Gastrocnemius medialis (tissue), 4 donors: ENCODE results near the gene KAT14. TPM values are rescaled to one million over a fixed set of nuclear protein-coding genes. Genes with fewer than 3 reads are reported as not detected.
A peak's percentile ranks its signal among the peaks of the same experiment; 100 is the strongest.
"Not testable (repeated sequence)": the region's sequence is repeated elsewhere in the genome, so short reads cannot be mapped to it uniquely, and the experiment has no call there.

ENCODE experiments used
- ATAC-seq, 2 donors: fragments of 150-250 bp; one replicate each; pipeline ENCODE4 v1.9.1; 2016
- DNase-seq, 2 donors: peaks; one replicate each; pipeline ENCODE4 v3.0.0-alpha.2; 2019
- H3K27ac ChIP-seq, 4 donors: fragments of 200-600 bp; sonication (generic); 1 replicate in 1 of 4; 2 replicates in 3 of 4; pipeline ENCODE4 v1.5.1; 2016 to 2018; ENCODE audit warnings: mild to moderate bottlenecking in 2 of 4, moderate library complexity in 1 of 4
- H3K27me3 ChIP-seq, 3 donors: fragments of 200-600 bp; sonication (generic) in 2 of 3; 1 replicate in 1 of 3; 2 replicates in 2 of 3; pipeline versions ENCODE4 v1.5.1 to v1.6.0; 2016 to 2019; ENCODE audit warnings: mild to moderate bottlenecking in 1 of 3, moderate library complexity in 1 of 3
- H3K36me3 ChIP-seq, 2 donors: fragments of 200-600 bp; sonication (generic) in 1 of 2; one replicate each; pipeline ENCODE4 v1.5.1; 2017 to 2018
- H3K4me1 ChIP-seq, 2 donors: fragments of 200-600 bp; sonication (generic) in 1 of 2; one replicate each; pipeline ENCODE4 v1.5.1; 2016 to 2017; ENCODE audit warnings: mild to moderate bottlenecking in 2 of 2
- H3K4me3 ChIP-seq, 4 donors: fragments of 200-600 bp; sonication (generic) in 3 of 4; 1 replicate in 1 of 4; 2 replicates in 3 of 4; pipeline ENCODE4 v1.5.1; 2016 to 2019; ENCODE audit warnings: mild to moderate bottlenecking in 2 of 4
- H3K9me3 ChIP-seq, 3 donors: fragments of 200-600 bp; sonication (generic) in 2 of 3; 1 replicate in 1 of 3; 2 replicates in 2 of 3; pipeline ENCODE4 v1.5.1; 2016 to 2019
- CTCF ChIP-seq, 5 experiments: fragments of 450-650 bp in 3 of 5; fragments of 200-600 bp in 2 of 5; sonication (generic) in 2 of 5; IDR thresholded peaks in 4 of 5; conservative IDR thresholded peaks in 1 of 5; 1 replicate in 4 of 5; 2 replicates in 1 of 5; pipeline ENCODE4 v1.5.1; 2016 to 2019; ENCODE audit warnings: antibody characterized with exemption in 5 of 5, mild to moderate bottlenecking in 3 of 5, moderate library complexity in 3 of 5
- POLR2A ChIP-seq, 2 donors: fragments of 450-650 bp; IDR thresholded peaks; one replicate each; pipeline ENCODE4 v1.6.1; 2017; ENCODE audit warnings: antibody characterized with exemption in 2 of 2, mild to moderate bottlenecking in 2 of 2, moderate library complexity in 2 of 2
- in situ Hi-C, 4 donors: fragments of 200-750 bp; cut with MboI; loops; one replicate each; pipeline versions ENCODE4 v1.15.0 to v1.8.0; 2017; ENCODE audit warnings: low sequenced_read_pairs in 4 of 4
- intact Hi-C: fragments of 100-400 bp; cut with DNase I; formaldehyde crosslinking; loops from one replicate; pipeline ENCODE4 v1.15.1; 2023; ENCODE audit warnings: low total_unique reads
- total RNA-seq, 4 donors: library from RNA; depleted of rRNA; stranded (reverse); fragments of >200 nt; gene quantifications; one replicate each; pipeline versions ENCODE4 v1.1.0 to v1.2.3, GENCODE V29; 2016

KAT14 gene
- total RNA-seq, result 10 to 100 TPM; 12.6 to 29.7 (median 19.8) TPM

- Histone ChIP-seq H3K36me3 (peaks cover 0 to 4% of the 10 kb centered on the region in 2 donors), H3K9me3 (no peaks in the 10 kb centered on the region), H3K27me3 (no peaks in the 10 kb centered on the region), H3K27ac (peak within 1 kb of the TSS; percentile 83 to 96 (median 94)), H3K4me3 (peak within 1 kb of the TSS; percentile 72 to 89 (median 84)), H3K4me1 (peaks cover 22 to 26% of the 10 kb centered on the region in 2 donors)
- TF ChIP-seq CTCF (IDR thresholded peaks at IDR 0.05 in 4 of 5, conservative IDR thresholded peaks at IDR 0.05 in 1 of 5) (peak in 2 of 5 experiments; percentile 46 to 58), POLR2A (IDR thresholded peaks at IDR 0.05) (peak; percentile 52 to 64)
- in situ Hi-C loops, result loop anchor here in 2 of 4 donors (5.0 to 25.0 kb wide), 4 partner anchors 147 to 325 kb away; partner anchors contain the start of genes ZNF133 (in 2 of the 2), DZANK1 (in 1 of the 2), MGME1 (in 1 of the 2) and POLR3F (in 1 of the 2)
- intact Hi-C loops, result loop anchor here (2.0 to 10.0 kb wide), 4 partner anchors 15 to 453 kb away; partner anchors contain the start of genes MGME1, RRBP1 and SNX5
- peak; percentile 68 to 79 for DNase-seq
- ATAC-seq, result peak; percentile 95 to 97
Observed at GRCh38 chr20:18137412-18138265, at the start of gene KAT14, which contains the start of gene PET117. Gene KAT14 (plus strand): TSS chr20:18137863. CDS start chr20:18142661, 4,798 bp downstream. Gene PET117 (plus strand): TSS chr20:18137863. CDS start chr20:18137956, 93 bp downstream.

- H3K36me3 ChIP-seq, H3K27ac ChIP-seq, ATAC-seq, H3K9me3 ChIP-seq, DNase-seq, intact Hi-C loops, in situ Hi-C loops, H3K4me1 ChIP-seq, H3K4me3 ChIP-seq, H3K27me3 ChIP-seq: not testable (repeated sequence)
Observed at GRCh38 chr20:18088298-18088697, 49.4 kb upstream of the KAT14 start.

GRCh38 chr20:18088841-18089240, 48.8 kb upstream of the KAT14 start:
- H3K9me3 ChIP-seq, H3K27ac ChIP-seq, intact Hi-C loops, ATAC-seq, H3K4me3 ChIP-seq, DNase-seq, in situ Hi-C loops, H3K27me3 ChIP-seq, H3K4me1 ChIP-seq, H3K36me3 ChIP-seq: not testable (repeated sequence)

GRCh38 chr20:18090044-18090443, 47.6 kb upstream of the KAT14 start:
- no peaks in the 10 kb centered on the region for H3K9me3 ChIP-seq
- H3K4me3 ChIP-seq, result no peak overlapping the region
- H3K36me3 ChIP-seq, result no peaks in the 10 kb centered on the region
- intact Hi-C loops, result no loop called here
- no peaks in the 10 kb centered on the region for H3K27me3 ChIP-seq
- ATAC-seq (no peak), DNase-seq (no peak)
- in situ Hi-C loops, result no loop called here
- TF ChIP-seq CTCF (IDR thresholded peaks at IDR 0.05 in 4 of 5, conservative IDR thresholded peaks at IDR 0.05 in 1 of 5), result no peak
- TF ChIP-seq POLR2A (IDR thresholded peaks at IDR 0.05), result no peak
- no peak overlapping the region for H3K27ac ChIP-seq
- no peaks in the 10 kb centered on the region for H3K4me1 ChIP-seq

GRCh38 chr20:18090477-18090876, 47.2 kb upstream of the KAT14 start:
- no peak for ATAC-seq
- no peaks in the 10 kb centered on the region for H3K9me3 ChIP-seq

More at GRCh38 chr20:18090477-18090876, 47.2 kb upstream of the KAT14 start:
- in situ Hi-C loops (no loop called here), intact Hi-C loops (no loop called here)
- Histone ChIP-seq H3K27me3 (no peaks in the 10 kb centered on the region), H3K4me1 (no peaks in the 10 kb centered on the region), H3K4me3 (no peak overlapping the region), H3K27ac (no peak overlapping the region), H3K36me3 (no peaks in the 10 kb centered on the region)
- DNase-seq, result no peak
- TF ChIP-seq CTCF (IDR thresholded peaks at IDR 0.05 in 4 of 5, conservative IDR thresholded peaks at IDR 0.05 in 1 of 5), result no peak
- no peak for TF ChIP-seq POLR2A (IDR thresholded peaks at IDR 0.05)
